CD4-positive, alpha-beta T cell (primary cell): ENCODE data around the gene KIAA1671. TPM values are rescaled to one million over a fixed set of nuclear protein-coding genes. Genes with fewer than 3 reads are reported as not detected.

Experiments
- ATAC-seq: fragments of 200-7000 bp; cut with Tn5 transposase; one replicate; pipeline ENCODE4 v1.10.0; 2022; ENCODE audit warnings: mild to moderate bottlenecking; ENCODE audit not compliant: poor library complexity
- CTCF ChIA-PET: fragments of 350-600 bp; sonication (Branson Sonifier 250); formaldehyde crosslinking; loops from one replicate; lab custom pipeline; 2021; ENCODE audit warnings: antibody characterized with exemption, inconsistent platforms; lab: Charles Lee
- POLR2A ChIA-PET: fragments of 350-600 bp; sonication (Branson Sonifier 250); formaldehyde crosslinking; loops from one replicate; lab custom pipeline; 2021; ENCODE audit warnings: antibody characterized with exemption, inconsistent platforms; lab: Charles Lee
- DNase-seq, 14 experiments: peaks; one replicate each; pipeline ENCODE4 v3.0.0-alpha.2; 2013 to 2020; ENCODE audit warnings: mixed read lengths in 2 of 14
- H3K27ac ChIP-seq, 2 donors: one replicate each; pipeline versions ENCODE4 v1.5.1 to v1.7.0; 2013; ENCODE audit warnings: low read length in 2 of 2, low read depth in 1 of 2, mild to moderate bottlenecking in 1 of 2
- H3K27me3 ChIP-seq, 2 experiments: 1 replicate in 1 of 2; 2 replicates in 1 of 2; pipeline versions ENCODE4 v1.6.1 to v1.7.0; 2013; ENCODE audit warnings: low read length in 2 of 2, control low read depth in 1 of 2, mild to moderate bottlenecking in 1 of 2, moderate library complexity in 1 of 2; ENCODE audit not compliant: insufficient read depth in 2 of 2, control insufficient read depth in 1 of 2
- H3K36me3 ChIP-seq: one replicate; pipeline ENCODE4 v1.6.1; 2013; ENCODE audit warnings: low read length, control low read depth; ENCODE audit not compliant: insufficient read depth
- H3K4me1 ChIP-seq: one replicate; pipeline ENCODE4 v1.6.1; 2013; ENCODE audit warnings: low read length, control low read depth; ENCODE audit not compliant: insufficient read depth
- H3K4me3 ChIP-seq: one replicate; pipeline ENCODE4 v1.5.1; 2013; ENCODE audit warnings: mild to moderate bottlenecking, low read length, moderate library complexity
- H3K9me3 ChIP-seq, 2 experiments: 1 replicate in 1 of 2; 2 replicates in 1 of 2; pipeline versions ENCODE4 v1.6.1 to v1.7.0; 2013; ENCODE audit warnings: low read length in 2 of 2, mild to moderate bottlenecking in 2 of 2, control low read depth in 1 of 2, moderate library complexity in 1 of 2; ENCODE audit not compliant: control insufficient read depth in 1 of 2, insufficient read depth in 1 of 2
- H3K27ac Mint-ChIP-seq: one replicate; pipeline ENCODE4 v1.8.0; 2020; ENCODE audit warnings: mixed read lengths
- H3K27me3 Mint-ChIP-seq: one replicate; pipeline ENCODE4 v1.8.0; 2021; ENCODE audit warnings: mixed read lengths
- H3K36me3 Mint-ChIP-seq: one replicate; pipeline ENCODE4 v1.8.0; 2021; ENCODE audit warnings: low read depth, mixed read lengths
- H3K4me1 Mint-ChIP-seq: one replicate; pipeline ENCODE4 v1.8.0; 2021; ENCODE audit warnings: low read depth, mixed read lengths
- H3K4me3 Mint-ChIP-seq: one replicate; pipeline ENCODE4 v1.8.0; 2020; ENCODE audit warnings: mild to moderate bottlenecking, mixed read lengths
- H3K9me3 Mint-ChIP-seq: one replicate; pipeline ENCODE4 v1.8.0; 2020; ENCODE audit warnings: mixed read lengths
- intact Hi-C, 2 experiments: fragments of 100-400 bp; cut with DNase I in 1 of 2; cut with micrococcal nuclease in 1 of 2; formaldehyde crosslinking; loops; one replicate each; pipeline versions ENCODE4 v1.15.1 to v1.9.0; 2023 to 2025; cut with DNase I, micrococcal nuclease
- total RNA-seq, 174 experiments: library from RNA in 2 of 174; stranded (reverse) in 2 of 174; gene quantifications; one replicate each; pipeline ENCODE4 v1.2.3 and lab custom pipeline; 2021 to 2026
- TF ChIP-seq, protein P1 (sequence below): fragments of 200-600 bp; IDR thresholded peaks from one replicate; pipeline ENCODE4 v1.8.0; 2022; ENCODE audit warnings: antibody characterized with exemption, mild to moderate bottlenecking

The KIAA1671 gene
- total RNA-seq, 2 experiments from 2014 or later = 2.6 to 2.9 TPM

GRCh38 chr22:25159028-25159427 is 206.5 kb downstream of the KIAA1671 start:
- Mint-ChIP-seq H3K36me3 (peaks cover 4% of the 10 kb centered on the region), H3K4me3 (no peak overlapping the region), H3K9me3 (no peaks in the 10 kb centered on the region), H3K4me1 (no peaks in the 10 kb centered on the region), H3K27me3 (no peaks in the 10 kb centered on the region), H3K27ac (no peak overlapping the region)
- DNase-seq (peak in 1 of 14 experiments; percentile 14), ATAC-seq (no peak)
- TF ChIP-seq, protein P1, sequence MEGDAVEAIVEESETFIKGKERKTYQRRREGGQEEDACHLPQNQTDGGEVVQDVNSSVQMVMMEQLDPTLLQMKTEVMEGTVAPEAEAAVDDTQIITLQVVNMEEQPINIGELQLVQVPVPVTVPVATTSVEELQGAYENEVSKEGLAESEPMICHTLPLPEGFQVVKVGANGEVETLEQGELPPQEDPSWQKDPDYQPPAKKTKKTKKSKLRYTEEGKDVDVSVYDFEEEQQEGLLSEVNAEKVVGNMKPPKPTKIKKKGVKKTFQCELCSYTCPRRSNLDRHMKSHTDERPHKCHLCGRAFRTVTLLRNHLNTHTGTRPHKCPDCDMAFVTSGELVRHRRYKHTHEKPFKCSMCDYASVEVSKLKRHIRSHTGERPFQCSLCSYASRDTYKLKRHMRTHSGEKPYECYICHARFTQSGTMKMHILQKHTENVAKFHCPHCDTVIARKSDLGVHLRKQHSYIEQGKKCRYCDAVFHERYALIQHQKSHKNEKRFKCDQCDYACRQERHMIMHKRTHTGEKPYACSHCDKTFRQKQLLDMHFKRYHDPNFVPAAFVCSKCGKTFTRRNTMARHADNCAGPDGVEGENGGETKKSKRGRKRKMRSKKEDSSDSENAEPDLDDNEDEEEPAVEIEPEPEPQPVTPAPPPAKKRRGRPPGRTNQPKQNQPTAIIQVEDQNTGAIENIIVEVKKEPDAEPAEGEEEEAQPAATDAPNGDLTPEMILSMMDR = no peak
- no peak overlapping the region for H3K4me3 ChIP-seq
- no peaks in the 10 kb centered on the region for H3K9me3 ChIP-seq
- H3K36me3 ChIP-seq = no peaks in the 10 kb centered on the region
- no peaks in the 10 kb centered on the region for H3K4me1 ChIP-seq
- CTCF ChIA-PET = no interaction called here
- no peaks in the 10 kb centered on the region for H3K27me3 ChIP-seq
- POLR2A ChIA-PET = no interaction called here
- intact Hi-C loops = no loop called here
- H3K27ac ChIP-seq = no peak overlapping the region

GRCh38 chr22:25160120-25160996 is 207.8 kb downstream of the KIAA1671 start:
- H3K9me3 ChIP-seq = no peaks in the 10 kb centered on the region
- no peaks in the 10 kb centered on the region for H3K9me3 Mint-ChIP-seq
- no peaks in the 10 kb centered on the region for H3K27me3 ChIP-seq
- no peak for ATAC-seq
- CTCF ChIA-PET = interaction anchor here (0.8 kb wide), 1 partner anchor 103 kb away, joined by 3 read pairs; no protein-coding TSS in a partner anchor
- H3K4me3 Mint-ChIP-seq = no peak overlapping the region
- no peaks in the 10 kb centered on the region for H3K4me1 ChIP-seq
- no peak overlapping the region for H3K27ac Mint-ChIP-seq
- TF ChIP-seq, protein P1 = no peak
- no peaks in the 10 kb centered on the region for H3K36me3 ChIP-seq
- H3K27me3 Mint-ChIP-seq = no peaks in the 10 kb centered on the region
- no peak overlapping the region for H3K27ac ChIP-seq
- peaks cover 4% of the 10 kb centered on the region for H3K36me3 Mint-ChIP-seq
- no peaks in the 10 kb centered on the region for H3K4me1 Mint-ChIP-seq
- no peak for DNase-seq
- intact Hi-C loops = loop anchor here in 1 of 2 experiments (10.0 kb wide), 1 partner anchor 46 kb away; no protein-coding TSS in a partner anchor
- no peak overlapping the region for H3K4me3 ChIP-seq
- POLR2A ChIA-PET = no interaction called here

- no peak overlapping the region for H3K4me3 ChIP-seq
- no peak overlapping the region for H3K27ac Mint-ChIP-seq
- H3K4me1 ChIP-seq = no peaks in the 10 kb centered on the region
- no peaks in the 10 kb centered on the region for H3K27me3 ChIP-seq
- H3K27ac ChIP-seq = no peak overlapping the region
- no peak overlapping the region for H3K4me3 Mint-ChIP-seq
- no peaks in the 10 kb centered on the region for H3K4me1 Mint-ChIP-seq
- H3K9me3 Mint-ChIP-seq = no peaks in the 10 kb centered on the region
- ChIA-PET POLR2A (interaction anchor here (0.8 kb wide), 1 partner anchor 24 kb away, joined by 3 read pairs; no protein-coding TSS in a partner anchor), CTCF (no interaction called here)
- TF ChIP-seq, protein P1 = no peak
- H3K36me3 ChIP-seq = no peaks in the 10 kb centered on the region
- H3K27me3 Mint-ChIP-seq = no peaks in the 10 kb centered on the region
- DNase-seq = no peak
- no peaks in the 10 kb centered on the region for H3K9me3 ChIP-seq
- H3K36me3 Mint-ChIP-seq = peaks cover 4% of the 10 kb centered on the region
- ATAC-seq = no peak
- intact Hi-C loops = loop anchor here in 1 of 2 experiments (10.0 kb wide), 1 partner anchor 46 kb away; no protein-coding TSS in a partner anchor
These were observed 208.8 kb downstream of the KIAA1671 start for GRCh38 chr22:25161017-25161915.
